Heart left ventricle (tissue), 16 donors: ENCODE results near the gene JMY. TPM values are rescaled to one million over a fixed set of nuclear protein-coding genes. Genes with fewer than 3 reads are reported as not detected.

Experiments used
- ATAC-seq, 4 donors: fragments of 200-7000 bp; cut with Tn5 transposase; one replicate each; pipeline ENCODE4 v1.9.1; 2020 to 2022; ENCODE audit warnings: moderate library complexity in 4 of 4, mild to moderate bottlenecking in 3 of 4, moderate number of reproducible peaks in 1 of 4
- DNase-seq, 5 donors: peaks; one replicate each; pipeline ENCODE4 v3.0.0-alpha.2; 2020
- H3K27ac ChIP-seq, 12 donors: fragments of 200-600 bp; sonication (generic) in 4 of 12; one replicate each; pipeline versions ENCODE4 v1.5.0 to v1.8.0; 2016 to 2022; ENCODE audit warnings: mild to moderate bottlenecking in 2 of 12
- H3K27me3 ChIP-seq, 9 donors: fragments of 200-600 bp; sonication (generic) in 2 of 9; one replicate each; pipeline versions ENCODE4 v1.5.1 to v1.8.0; 2016 to 2022; ENCODE audit warnings: mild to moderate bottlenecking in 3 of 9
- H3K36me3 ChIP-seq, 9 donors: fragments of 200-600 bp; sonication (generic) in 2 of 9; one replicate each; pipeline versions ENCODE4 v1.5.0 to v1.8.0; 2018 to 2022; ENCODE audit warnings: mild to moderate bottlenecking in 2 of 9
- H3K4me1 ChIP-seq, 12 donors: fragments of 200-600 bp; sonication (generic) in 4 of 12; one replicate each; pipeline versions ENCODE4 v1.5.0 to v1.8.0; 2016 to 2022; ENCODE audit warnings: mild to moderate bottlenecking in 3 of 12
- H3K4me3 ChIP-seq, 12 donors: fragments of 200-600 bp; sonication (generic) in 4 of 12; one replicate each; pipeline versions ENCODE4 v1.5.0 to v1.8.0; 2017 to 2022; ENCODE audit warnings: mild to moderate bottlenecking in 9 of 12, moderate library complexity in 4 of 12
- H3K9me3 ChIP-seq, 12 donors: fragments of 200-600 bp; sonication (generic) in 4 of 12; one replicate each; pipeline versions ENCODE4 v1.5.0 to v1.8.0; 2016 to 2022; ENCODE audit warnings: mild to moderate bottlenecking in 1 of 12
- POLR2A ChIP-seq, 2 donors: fragments of 450-650 bp; IDR thresholded peaks; one replicate each; pipeline ENCODE4 v1.6.1; 2017; ENCODE audit warnings: antibody characterized with exemption in 2 of 2, mild to moderate bottlenecking in 2 of 2, moderate library complexity in 2 of 2
- WGBS, 4 donors: extraction: QIAGEN DNeasy Blood & Tissue Kit in 2 of 4; methylation state at CpG; one replicate each; pipeline versions ENCODE4 v1.1.5 to v1.1.7; 2013 to 2018; 5-methylcytosine and 5-hydroxymethylcytosine counted together
- intact Hi-C, 10 donors: fragments of 100-400 bp; cut with DNase I; formaldehyde crosslinking; loops; one replicate each; pipeline versions ENCODE4 v1.11.1 to v1.14.2; 2022
- polyA plus RNA-seq, 2 donors: library from polyadenylated mRNA; stranded (reverse); fragments of 200-250 nt; gene quantifications; one replicate each; pipeline ENCODE4 v1.2.3, GENCODE V29; 2013
- total RNA-seq, 9 donors: library from RNA; depleted of rRNA in 2 of 9; stranded (reverse); fragments of >200 nt in 2 of 9; fragmentation: NEBNext Ultra II Directional in 3 of 9; extraction: Animal tissue kit (Norgen Biotek cat#: 25700) in 3 of 9; gene quantifications; one replicate each; pipeline versions ENCODE4 v1.1.0 to v1.2.4, GENCODE V29; 2016 to 2023
- TF ChIP-seq, protein P1 (sequence below), 12 donors: fragments of 200-600 bp; sonication (generic) in 4 of 12; IDR thresholded peaks; one replicate each; pipeline versions ENCODE4 v1.5.0 to v1.8.0; 2018 to 2022; ENCODE audit warnings: antibody characterized with exemption in 12 of 12, mild to moderate bottlenecking in 5 of 12
- donor health status: ischemic (EF 13 %, LVEDD 7.1; RV severe dilation, severe dysfunction).
- donor health status: healthy with polysubstance abuse.
- donor health status: DM: no; HTN: yes; CAD: no.
- donor health status: DM: no; HTN: no; CAD: no.
- donor health status: ischemic (EF 25% LVEDD 6.9; RV normal size, moderate dysfunction).
- donor health status: ischemic (EF 25% LVEDD 5.7; RV mildly dilated, moderate dysfunction).
- donor health status: healthy.
- donor health status: DM: yes; HTN: yes; CAD: no.
- donor health status: ischemic (EF 35%, LVEDD 5.7; RV mildly dilated, moderate dysfunction).
- donor health status: nonischemic (EF 11% LVEDD 7.7; RV severe dilation, severe dysfunction).
- donor health status: DM: yes; HTN: yes; CAD: no.
- donor health status: PGD.
- donor health status: ischemic (EF 29% LVEDD 5.4; RV normal size, mild dysfunction).
- donor health status: nonischemic (EF 23%, LVEDD 6.1; RV moderate dilation, normal function).

The JMY gene
- total and polyA plus RNA-seq, 11 donors: 3.0 to 16.9 (median 11.3) TPM

DNA sequence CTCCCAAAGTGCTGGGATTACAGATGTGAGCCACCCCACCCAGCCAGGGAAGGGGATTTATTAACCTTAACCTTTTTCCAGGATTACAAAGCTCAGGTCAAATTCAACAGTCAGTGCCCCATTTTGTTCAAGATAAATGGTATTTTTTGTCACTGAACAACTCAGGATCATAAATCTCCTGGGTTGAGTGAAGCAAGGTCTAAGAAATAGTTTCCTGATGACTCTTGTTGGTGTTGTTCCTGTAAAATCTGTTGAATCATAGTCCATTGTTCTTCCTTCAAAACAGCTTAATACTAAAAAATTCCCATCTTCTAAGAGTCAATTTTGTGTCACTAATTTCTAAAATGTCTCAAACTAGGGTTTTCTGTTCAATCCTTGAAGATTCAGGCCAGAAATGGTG lies 33.9 kb upstream of the JMY start:
- intact Hi-C loops: no loop called here
- no peak overlapping the region for H3K27ac ChIP-seq
- TF ChIP-seq, protein P1, sequence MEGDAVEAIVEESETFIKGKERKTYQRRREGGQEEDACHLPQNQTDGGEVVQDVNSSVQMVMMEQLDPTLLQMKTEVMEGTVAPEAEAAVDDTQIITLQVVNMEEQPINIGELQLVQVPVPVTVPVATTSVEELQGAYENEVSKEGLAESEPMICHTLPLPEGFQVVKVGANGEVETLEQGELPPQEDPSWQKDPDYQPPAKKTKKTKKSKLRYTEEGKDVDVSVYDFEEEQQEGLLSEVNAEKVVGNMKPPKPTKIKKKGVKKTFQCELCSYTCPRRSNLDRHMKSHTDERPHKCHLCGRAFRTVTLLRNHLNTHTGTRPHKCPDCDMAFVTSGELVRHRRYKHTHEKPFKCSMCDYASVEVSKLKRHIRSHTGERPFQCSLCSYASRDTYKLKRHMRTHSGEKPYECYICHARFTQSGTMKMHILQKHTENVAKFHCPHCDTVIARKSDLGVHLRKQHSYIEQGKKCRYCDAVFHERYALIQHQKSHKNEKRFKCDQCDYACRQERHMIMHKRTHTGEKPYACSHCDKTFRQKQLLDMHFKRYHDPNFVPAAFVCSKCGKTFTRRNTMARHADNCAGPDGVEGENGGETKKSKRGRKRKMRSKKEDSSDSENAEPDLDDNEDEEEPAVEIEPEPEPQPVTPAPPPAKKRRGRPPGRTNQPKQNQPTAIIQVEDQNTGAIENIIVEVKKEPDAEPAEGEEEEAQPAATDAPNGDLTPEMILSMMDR (IDR thresholded peaks at IDR 0.05): no peak
- no peak for TF ChIP-seq POLR2A (IDR thresholded peaks at IDR 0.05)

GRCh38 chr5:79205965-79206364 lies 30.0 kb upstream of the JMY start:
- TF ChIP-seq, protein P1 (IDR thresholded peaks at IDR 0.05): no peak
- TF ChIP-seq POLR2A (IDR thresholded peaks at IDR 0.05): no peak
- no peak overlapping the region for H3K4me3 ChIP-seq
- no peaks in the 10 kb centered on the region for H3K36me3 ChIP-seq
- ATAC-seq (no peak), DNase-seq (no peak)
- H3K27ac ChIP-seq: peak overlapping the region in 1 of 12 donors; percentile 29
- H3K4me1 ChIP-seq: no peaks in the 10 kb centered on the region
- 46 to 58% (median 56%) methylated on average over 3 of the region's 3 CpGs for WGBS, 4 donors
- intact Hi-C loops: no loop called here
- H3K9me3 ChIP-seq: no peaks in the 10 kb centered on the region
- no peaks in the 10 kb centered on the region for H3K27me3 ChIP-seq

More for the DNA sequence above, 33.9 kb upstream of the JMY start:
- Histone ChIP-seq H3K4me3 (no peak overlapping the region), H3K9me3 (no peaks in the 10 kb centered on the region), H3K27me3 (no peaks in the 10 kb centered on the region), H3K36me3 (no peaks in the 10 kb centered on the region), H3K4me1 (no peaks in the 10 kb centered on the region)
- no peak for ATAC-seq
- no peak for DNase-seq

GRCh38 chr5:79206541-79206940 lies 29.4 kb upstream of the JMY start:
- no peaks in the 10 kb centered on the region for H3K9me3 ChIP-seq
- H3K4me1 ChIP-seq: no peaks in the 10 kb centered on the region
- 96 to 98% (median 97%) methylated on average over 3 of the region's 3 CpGs for WGBS, 4 donors
- H3K36me3 ChIP-seq: no peaks in the 10 kb centered on the region
- H3K27me3 ChIP-seq: no peaks in the 10 kb centered on the region
- ATAC-seq (no peak), DNase-seq (no peak)
- intact Hi-C loops: no loop called here
- peak overlapping the region in 1 of 12 donors; percentile 29 for H3K27ac ChIP-seq
- TF ChIP-seq, protein P1 (IDR thresholded peaks at IDR 0.05): no peak
- H3K4me3 ChIP-seq: no peak overlapping the region

- H3K27me3 ChIP-seq: no peaks in the 10 kb centered on the region
- H3K4me1 ChIP-seq: no peaks in the 10 kb centered on the region
- H3K36me3 ChIP-seq: no peaks in the 10 kb centered on the region
- H3K27ac ChIP-seq: no peak overlapping the region
- no peak for ATAC-seq
- H3K4me3 ChIP-seq: no peak overlapping the region
- no peak for DNase-seq
- H3K9me3 ChIP-seq: no peaks in the 10 kb centered on the region
- intact Hi-C loops: no loop called here
- TF ChIP-seq POLR2A (IDR thresholded peaks at IDR 0.05): no peak
- TF ChIP-seq, protein P1 (IDR thresholded peaks at IDR 0.05): no peak
Measured at GRCh38 chr5:79209505-79209904, 26.4 kb upstream of the JMY start.
